ENCODE data around the gene FLT3. TPM values are rescaled to one million over a fixed set of nuclear protein-coding genes. Genes with fewer than 3 reads are reported as not detected.

Gene FLT3
- total and polyA plus RNA-seq, 2 donors from 2014 or later = 2.9 TPM; not detected in 1

- Histone ChIP-seq H3K36me3 (ENCODE audit: control insufficient read depth in 2 of 3, insufficient read depth in 3 of 3, low read length in 3 of 3) (no peaks in the 10 kb centered on the region), H3K9ac (ENCODE audit: low read length in 3 of 3) (no peak overlapping the region), H3K9me3 (ENCODE audit: control insufficient read depth in 2 of 3, insufficient read depth in 1 of 3, low read length in 3 of 3) (no peaks in the 10 kb centered on the region), H3K4me1 (ENCODE audit: control insufficient read depth in 2 of 3, insufficient read depth in 2 of 3, low read depth in 1 of 3, low read length in 3 of 3) (peaks cover 0 to 2% (median 0%) of the 10 kb centered on the region in 3 donors), H3K4me3 (ENCODE audit: low read length in 3 of 3) (no peak overlapping the region), H3K27ac (ENCODE audit: low read depth in 2 of 2, low read length in 2 of 2) (no peak overlapping the region), H3K27me3 (ENCODE audit: control insufficient read depth, insufficient read depth, low read length) (peaks cover 64% of the 10 kb centered on the region)
- DNase-seq (peak in 1 of 5 donors; percentile 59), FAIRE-seq (no peak)
- no peak for TF ChIP-seq CTCF (IDR thresholded peaks at IDR 0.05; ENCODE audit: borderline replicate concordance, extremely low read depth, insufficient read depth)
- intact Hi-C loops (cut with DNase I) = no loop called here
Observed at GRCh38 chr13:27975564-27976361, 124.6 kb downstream of the FLT3 start.

GRCh38 chr13:27973961-27974662 is 126.3 kb downstream of the FLT3 start:
- H3K36me3 ChIP-seq (ENCODE audit: control insufficient read depth in 2 of 3, insufficient read depth in 3 of 3, low read length in 3 of 3) = no peaks in the 10 kb centered on the region
- FAIRE-seq (no peak), DNase-seq (no peak)
- H3K9ac ChIP-seq (ENCODE audit: low read length in 3 of 3) = no peak overlapping the region
- H3K27ac ChIP-seq (ENCODE audit: low read depth in 2 of 2, low read length in 2 of 2) = no peak overlapping the region
- intact Hi-C loops (cut with DNase I) = no loop called here
- peaks cover 0 to 2% (median 0%) of the 10 kb centered on the region in 3 donors for H3K4me1 ChIP-seq (ENCODE audit: control insufficient read depth in 2 of 3, insufficient read depth in 2 of 3, low read depth in 1 of 3, low read length in 3 of 3)
- TF ChIP-seq CTCF (IDR thresholded peaks at IDR 0.05; ENCODE audit: borderline replicate concordance, extremely low read depth, insufficient read depth) = no peak
- no peak overlapping the region for H3K4me3 ChIP-seq (ENCODE audit: low read length in 3 of 3)
- no peaks in the 10 kb centered on the region for H3K9me3 ChIP-seq (ENCODE audit: control insufficient read depth in 2 of 3, insufficient read depth in 1 of 3, low read length in 3 of 3)
- peaks cover 65% of the 10 kb centered on the region for H3K27me3 ChIP-seq (ENCODE audit: control insufficient read depth, insufficient read depth, low read length)

GRCh38 chr13:27973291-27973690 is 127.1 kb downstream of the FLT3 start:
- peaks cover 0 to 2% (median 0%) of the 10 kb centered on the region in 3 donors for H3K4me1 ChIP-seq (ENCODE audit: control insufficient read depth in 2 of 3, insufficient read depth in 2 of 3, low read depth in 1 of 3, low read length in 3 of 3)
- FAIRE-seq = no peak
- no peak for TF ChIP-seq CTCF (IDR thresholded peaks at IDR 0.05; ENCODE audit: borderline replicate concordance, extremely low read depth, insufficient read depth)

More at GRCh38 chr13:27973291-27973690, 127.1 kb downstream of the FLT3 start:
- intact Hi-C loops (cut with DNase I) = no loop called here
- Histone ChIP-seq H3K27ac (ENCODE audit: low read depth in 2 of 2, low read length in 2 of 2) (no peak overlapping the region), H3K27me3 (ENCODE audit: control insufficient read depth, insufficient read depth, low read length) (peaks cover 65% of the 10 kb centered on the region), H3K9me3 (ENCODE audit: control insufficient read depth in 2 of 3, insufficient read depth in 1 of 3, low read length in 3 of 3) (no peaks in the 10 kb centered on the region), H3K4me3 (ENCODE audit: low read length in 3 of 3) (no peak overlapping the region), H3K9ac (ENCODE audit: low read length in 3 of 3) (no peak overlapping the region), H3K36me3 (ENCODE audit: control insufficient read depth in 2 of 3, insufficient read depth in 3 of 3, low read length in 3 of 3) (no peaks in the 10 kb centered on the region)
- DNase-seq = no peak

Data from kidney (tissue), 14 donors.